GDM1 (cell line): ENCODE data around the gene PFKM.
A peak's percentile ranks its signal among the peaks of the same experiment; 100 is the strongest.

Source experiments
- DNase-seq: peaks from one replicate; lab custom pipeline; 2025; lab: John Stamatoyannopoulos, UW

Gene PFKM

DNA sequence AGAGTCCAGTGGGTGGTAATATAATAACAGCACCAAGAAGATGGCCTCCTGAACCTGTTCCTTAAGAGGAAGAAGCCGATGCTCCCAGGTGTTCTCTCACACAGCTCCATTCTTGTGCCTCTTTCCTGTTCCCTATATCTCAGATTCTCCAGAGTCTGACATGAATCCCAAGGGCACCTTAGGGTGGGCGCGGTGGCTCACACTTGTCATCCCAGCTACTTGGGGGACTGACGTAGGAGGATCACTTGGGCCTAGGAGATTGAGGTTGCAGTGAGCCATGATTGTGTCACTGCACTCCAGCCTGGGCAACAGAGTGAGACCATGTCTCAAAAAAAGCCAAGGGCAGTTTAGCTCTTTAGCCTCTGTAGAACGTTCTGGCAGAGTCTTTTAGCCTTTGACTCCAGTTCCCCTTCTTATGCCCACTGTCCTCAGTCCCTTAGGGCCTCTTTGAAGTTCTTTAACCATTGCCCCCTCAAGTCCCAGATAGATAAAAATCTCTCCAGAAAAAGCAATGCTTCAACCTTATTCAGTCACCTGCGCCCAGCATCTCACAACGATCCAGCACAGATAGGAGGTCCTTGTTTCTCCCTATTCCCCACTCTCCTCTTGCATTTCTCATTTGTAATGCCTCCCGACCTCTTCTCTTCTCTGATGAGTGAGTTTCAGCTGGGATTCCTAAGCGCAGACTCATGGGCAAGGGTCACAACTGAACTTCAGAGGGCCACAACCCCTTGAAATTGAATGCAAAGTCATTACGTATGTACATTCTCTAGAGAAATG lies 68.9 kb downstream of the PFKM start:
- DNase-seq = no peak

- peak; percentile 33 for DNase-seq
Measured at GRCh38 chr12:48189331-48190125, 70.4 kb downstream of the PFKM start.

DNA sequence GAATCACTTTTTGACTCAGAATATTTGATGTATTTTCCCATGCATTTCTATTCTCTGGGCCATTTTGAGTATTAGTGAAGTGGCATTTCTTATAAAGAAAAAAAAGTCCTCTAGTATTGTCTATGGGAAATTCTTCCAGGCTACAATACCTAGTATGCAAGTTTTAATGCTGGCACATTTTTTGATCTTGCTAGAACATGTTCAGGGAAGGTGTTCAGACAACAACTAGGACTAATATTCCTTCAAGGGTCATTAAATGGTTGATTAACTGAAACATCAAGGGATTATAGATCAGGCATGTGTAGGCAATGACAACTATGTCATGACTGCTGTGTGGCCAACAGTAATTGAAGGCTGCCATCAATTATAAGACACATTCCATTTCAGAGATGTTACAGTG lies 71.9 kb downstream of the PFKM start:
- DNase-seq = no peak

DNA sequence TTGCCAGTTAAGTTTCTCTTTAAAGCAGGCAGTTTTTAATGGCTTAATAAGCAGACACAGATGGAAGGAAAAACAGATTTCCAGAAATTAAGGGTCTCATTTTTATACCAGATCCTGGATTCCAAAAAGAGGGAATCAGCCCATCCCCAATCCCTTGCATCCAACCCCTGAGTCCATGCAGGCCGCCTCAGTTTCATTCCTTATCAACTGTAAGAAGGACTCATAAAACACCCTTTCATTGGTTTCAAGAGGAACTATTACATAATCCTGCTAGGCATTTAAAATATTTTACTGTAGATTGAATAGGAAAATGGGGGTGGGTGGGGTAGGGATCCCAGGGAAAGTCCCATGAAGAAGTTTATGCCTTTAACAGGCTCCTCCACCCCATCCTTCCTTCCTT lies 73.7 kb downstream of the PFKM start:
- DNase-seq = no peak

GRCh38 chr12:48193623-48194022 lies 74.5 kb downstream of the PFKM start:
- DNase-seq = no peak

GRCh38 chr12:48194799-48195201 lies 75.6 kb downstream of the PFKM start:
- DNase-seq = no peak
